ENCODE data around the gene P4HB. TPM values are rescaled to one million over a fixed set of nuclear protein-coding genes. Genes with fewer than 3 reads are reported as not detected.

The P4HB gene
- total RNA-seq, 1 donor from 2014 or later = 1,272 TPM

DNA sequence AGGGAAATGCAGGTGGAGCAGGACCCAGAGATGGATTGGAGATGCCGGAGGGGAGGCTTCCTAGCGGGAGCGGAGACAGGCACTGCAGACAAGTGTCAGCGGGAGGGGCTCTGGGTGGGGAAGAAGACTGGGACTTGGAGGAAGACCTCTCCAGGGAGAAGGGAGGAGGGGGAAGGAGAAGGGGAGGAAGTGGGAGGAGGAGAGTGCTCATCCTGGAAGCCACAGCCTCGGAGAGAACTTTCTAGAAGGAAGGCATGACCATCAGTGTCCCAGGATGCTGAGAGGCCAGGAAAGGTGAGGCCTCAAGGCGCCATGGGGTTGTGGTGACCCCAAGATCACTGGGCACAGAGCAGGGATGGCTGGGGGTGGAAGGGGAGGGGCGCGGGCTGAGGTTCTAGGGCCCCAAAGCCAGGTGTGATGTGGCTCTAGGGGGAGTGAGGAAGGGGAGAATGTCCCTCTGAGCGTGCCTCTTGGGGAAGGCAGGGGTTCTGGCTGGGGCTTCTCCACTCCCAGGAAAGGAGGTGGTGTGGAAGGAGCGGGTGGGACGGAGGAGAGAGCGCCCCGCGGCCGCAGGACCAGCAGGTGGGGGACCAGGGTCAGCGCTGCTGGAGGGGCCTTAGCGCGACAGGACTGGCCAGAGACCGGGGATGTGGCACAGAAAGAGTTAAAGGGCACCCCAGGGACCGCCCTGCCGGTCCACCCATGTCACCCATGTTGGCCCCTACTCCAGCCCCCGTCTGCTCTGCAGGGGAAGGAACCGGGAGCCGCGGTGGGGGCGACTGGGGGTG lies 57.3 kb downstream of the P4HB start:
- TF ChIP-seq, protein P1, sequence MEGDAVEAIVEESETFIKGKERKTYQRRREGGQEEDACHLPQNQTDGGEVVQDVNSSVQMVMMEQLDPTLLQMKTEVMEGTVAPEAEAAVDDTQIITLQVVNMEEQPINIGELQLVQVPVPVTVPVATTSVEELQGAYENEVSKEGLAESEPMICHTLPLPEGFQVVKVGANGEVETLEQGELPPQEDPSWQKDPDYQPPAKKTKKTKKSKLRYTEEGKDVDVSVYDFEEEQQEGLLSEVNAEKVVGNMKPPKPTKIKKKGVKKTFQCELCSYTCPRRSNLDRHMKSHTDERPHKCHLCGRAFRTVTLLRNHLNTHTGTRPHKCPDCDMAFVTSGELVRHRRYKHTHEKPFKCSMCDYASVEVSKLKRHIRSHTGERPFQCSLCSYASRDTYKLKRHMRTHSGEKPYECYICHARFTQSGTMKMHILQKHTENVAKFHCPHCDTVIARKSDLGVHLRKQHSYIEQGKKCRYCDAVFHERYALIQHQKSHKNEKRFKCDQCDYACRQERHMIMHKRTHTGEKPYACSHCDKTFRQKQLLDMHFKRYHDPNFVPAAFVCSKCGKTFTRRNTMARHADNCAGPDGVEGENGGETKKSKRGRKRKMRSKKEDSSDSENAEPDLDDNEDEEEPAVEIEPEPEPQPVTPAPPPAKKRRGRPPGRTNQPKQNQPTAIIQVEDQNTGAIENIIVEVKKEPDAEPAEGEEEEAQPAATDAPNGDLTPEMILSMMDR (conservative IDR thresholded peaks at IDR 0.05; ENCODE audit: low read depth, low read length) = no peak
- no peak for DNase-seq (ENCODE audit: low read depth)
- H3K4me3 ChIP-seq (ENCODE audit: low read depth, low read length) = no peak overlapping the region

DNA sequence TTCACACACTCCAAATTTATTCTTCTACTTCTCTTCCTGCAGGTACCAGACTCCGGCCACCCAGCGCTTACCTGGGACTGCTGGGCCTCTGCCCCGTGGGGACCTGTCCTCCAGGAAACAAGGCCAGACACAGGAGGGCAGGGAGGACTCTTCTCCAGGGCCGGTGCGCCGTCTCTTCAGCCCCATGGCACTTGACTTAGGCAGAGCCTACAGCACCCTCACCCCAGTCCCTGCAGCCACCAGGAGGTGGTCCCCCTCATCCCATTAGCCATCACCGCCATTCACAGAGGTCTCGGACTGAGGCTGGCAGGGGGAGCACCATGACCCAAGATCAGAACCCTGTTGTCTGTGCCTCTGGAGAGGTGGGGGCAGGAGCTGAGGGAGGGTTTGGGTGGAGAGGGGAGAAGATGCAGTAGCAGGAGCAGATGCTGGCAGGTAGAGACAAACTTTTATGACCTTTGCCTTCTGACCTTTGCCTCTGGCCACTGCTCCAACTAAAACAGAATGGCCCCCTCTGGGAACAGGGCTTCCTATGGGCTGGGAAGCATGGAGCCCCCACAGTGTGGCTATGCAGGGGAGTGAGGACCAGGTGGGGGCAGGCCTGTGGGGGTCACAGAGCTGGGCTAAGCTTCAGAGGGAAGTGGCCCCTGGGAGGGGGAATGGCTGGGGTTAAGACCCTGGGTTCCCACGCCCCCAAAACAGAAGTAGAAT lies 58.1 kb downstream of the P4HB start:
- no peak for DNase-seq (ENCODE audit: low read depth)
- TF ChIP-seq, protein P1 (conservative IDR thresholded peaks at IDR 0.05; ENCODE audit: low read depth, low read length) = no peak
- H3K4me3 ChIP-seq (ENCODE audit: low read depth, low read length) = no peak overlapping the region

DNA sequence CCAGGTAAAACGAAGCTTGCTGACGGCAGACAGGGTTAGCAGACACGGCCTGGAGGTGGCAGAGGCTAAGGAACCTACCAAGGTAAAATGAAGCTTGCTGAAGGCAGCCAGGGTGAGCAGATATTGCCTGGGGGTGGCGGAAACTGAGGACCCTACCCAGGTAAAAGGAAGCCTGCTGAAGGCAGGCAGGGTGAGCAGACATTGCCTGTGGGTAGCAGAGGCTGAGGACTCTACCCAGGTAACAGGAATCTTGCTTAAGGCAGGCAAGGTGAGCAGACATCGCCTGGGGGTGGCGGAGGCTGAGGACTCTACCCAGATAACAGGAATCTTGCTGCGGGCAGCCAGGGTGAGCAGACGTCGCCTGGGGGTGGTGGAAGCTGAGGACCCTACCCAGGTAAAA lies 59.0 kb downstream of the P4HB start:
- H3K4me3 ChIP-seq (ENCODE audit: low read depth, low read length) = no peak overlapping the region
- TF ChIP-seq, protein P1 (conservative IDR thresholded peaks at IDR 0.05; ENCODE audit: low read depth, low read length) = no peak
- no peak for DNase-seq (ENCODE audit: low read depth)

DNA sequence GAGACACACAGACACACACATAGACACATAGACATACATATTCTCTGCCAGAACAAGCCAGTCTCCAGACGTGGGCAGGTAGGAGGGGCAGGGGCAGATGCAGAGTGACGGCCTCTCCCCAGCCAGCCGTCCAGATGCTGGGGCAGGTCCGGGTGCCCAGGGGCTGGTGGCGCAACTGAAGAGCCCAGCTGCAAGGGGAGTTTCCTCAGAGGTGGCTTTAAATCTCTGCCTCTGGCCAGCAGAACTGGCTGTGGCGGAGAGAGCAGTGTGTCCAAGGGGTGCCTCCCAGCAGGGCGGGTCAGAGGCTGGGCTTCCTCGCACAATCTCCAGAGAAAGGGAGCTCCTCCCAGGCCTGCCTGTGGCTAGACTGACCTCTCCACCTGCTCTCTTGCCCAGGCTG lies 65.8 kb downstream of the P4HB start:
- no peak for DNase-seq (ENCODE audit: low read depth)
- no peak overlapping the region for H3K4me3 ChIP-seq (ENCODE audit: low read depth, low read length)
- TF ChIP-seq, protein P1 (conservative IDR thresholded peaks at IDR 0.05; ENCODE audit: low read depth, low read length) = no peak

DNA sequence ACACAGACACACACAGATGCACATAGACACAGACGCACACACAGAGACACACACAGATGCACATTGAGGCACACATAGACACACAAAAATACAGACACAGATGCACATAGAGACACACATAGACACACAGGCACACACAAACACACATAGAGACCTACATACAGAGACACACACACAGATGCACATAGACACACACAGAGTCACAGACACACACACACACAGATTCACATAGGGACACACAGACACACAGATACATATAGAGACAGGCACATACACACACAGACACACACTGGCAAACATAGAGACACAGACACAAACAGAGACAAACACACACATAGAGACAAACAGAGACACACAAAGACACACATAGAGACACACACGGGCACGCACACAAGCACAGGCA lies 66.3 kb downstream of the P4HB start:
- TF ChIP-seq, protein P1 (conservative IDR thresholded peaks at IDR 0.05; ENCODE audit: low read depth, low read length) = no peak

More for the DNA sequence above, 66.3 kb downstream of the P4HB start:
- no peak for DNase-seq (ENCODE audit: low read depth)
- H3K4me3 ChIP-seq (ENCODE audit: low read depth, low read length) = no peak overlapping the region

Other genes with a start within 250 kb of the P4HB start
- gene NPLOC4, start 223.4 kb downstream of the P4HB start, total RNA-seq = 51.9 and 81.4 TPM in 2 replicates
- gene TSPAN10, start 223.3 kb downstream of the P4HB start, total RNA-seq = 0.14 and 0.29 TPM in 2 replicates
- gene PDE6G, start 204.0 kb downstream of the P4HB start, total RNA-seq = 14.2 and 23.5 TPM in 2 replicates
- gene OXLD1, start 193.9 kb downstream of the P4HB start, total RNA-seq = 24.4 and 30.6 TPM in 2 replicates
- gene CCDC137, start 193.8 kb downstream of the P4HB start, total RNA-seq = 32.7 and 33.2 TPM in 2 replicates
- 43.5 and 59.0 TPM in 2 replicates for gene ARL16, start 176.7 kb downstream of the P4HB start, total RNA-seq
- 122 and 144 TPM in 2 replicates for gene HGS, start 176.5 kb downstream of the P4HB start, total RNA-seq
- gene MRPL12, start 157.2 kb downstream of the P4HB start, total RNA-seq = 127 and 218 TPM in 2 replicates
- 60.1 and 98.6 TPM in 2 replicates for gene SLC25A10, start 148.3 kb downstream of the P4HB start, total RNA-seq
- gene GCGR, start 56.4 kb downstream of the P4HB start, total RNA-seq = not detected in 2 replicates
- 111 and 153 TPM in 2 replicates for gene MCRIP1, start 27.2 kb downstream of the P4HB start, total RNA-seq
- gene PPP1R27, start 25.5 kb downstream of the P4HB start, total RNA-seq = 0.17 and 0.36 TPM in 2 replicates
- 272 and 414 TPM in 2 replicates for gene ARHGDIA, start 10.8 kb upstream of the P4HB start, total RNA-seq
- gene ALYREF, start 31.1 kb upstream of the P4HB start, total RNA-seq = 179 and 367 TPM in 2 replicates
- 280 and 313 TPM in 2 replicates for gene ANAPC11, start 31.2 kb upstream of the P4HB start, total RNA-seq
- 0.58 and 2.6 TPM in 2 replicates for gene NPB, start 41.7 kb upstream of the P4HB start, total RNA-seq
- gene PCYT2, start 50.9 kb upstream of the P4HB start, total RNA-seq = 24.3 and 95.4 TPM in 2 replicates
- gene SIRT7, start 57.6 kb upstream of the P4HB start, total RNA-seq = 28.5 and 38.1 TPM in 2 replicates
- 16.1 and 18.5 TPM in 2 replicates for gene MAFG, start 67.2 kb upstream of the P4HB start, total RNA-seq
- gene PYCR1, start 76.8 kb upstream of the P4HB start, total RNA-seq = 54.3 and 109 TPM in 2 replicates
- not detected in 2 replicates for gene MYADML2, start 86.7 kb upstream of the P4HB start, total RNA-seq
- not detected in 2 replicates for gene NOTUM, start 100.7 kb upstream of the P4HB start, total RNA-seq
- 20.1 and 22.7 TPM in 2 replicates for gene ASPSCR1, start 117.1 kb upstream of the P4HB start, total RNA-seq
- gene CENPX, start 162.3 kb upstream of the P4HB start, total RNA-seq = 158 and 228 TPM in 2 replicates
- 44.5 and 44.6 TPM in 2 replicates for gene LRRC45, start 162.8 kb upstream of the P4HB start, total RNA-seq
- 52.9 and 60.0 TPM in 2 replicates for gene RAC3, start 171.1 kb upstream of the P4HB start, total RNA-seq
- gene DCXR, start 177.2 kb upstream of the P4HB start, total RNA-seq = 85.4 and 93.1 TPM in 2 replicates
- gene RFNG, start 191.3 kb upstream of the P4HB start, total RNA-seq = 35.8 and 38.8 TPM in 2 replicates
- gene GPS1, start 191.4 kb upstream of the P4HB start, total RNA-seq = 105 and 200 TPM in 2 replicates
- gene DUS1L, start 205.3 kb upstream of the P4HB start, total RNA-seq = 126 and 154 TPM in 2 replicates
- 94.7 and 224 TPM in 2 replicates for gene FASN, start 237.7 kb upstream of the P4HB start, total RNA-seq

Measured in epithelial cell of proximal tubule (primary cell).